NT2/D1 (cell line): ENCODE data around the gene LOX.
A peak's percentile ranks its signal among the peaks of the same experiment; 100 is the strongest.

Experiments used
- DNase-seq: peaks from one replicate; pipeline ENCODE4 v3.0.0-alpha.2; 2011; ENCODE audit warnings: low read depth, low spot score
- H3K27me3 ChIP-seq: 2 replicates; pipeline ENCODE4 v1.6.0; 2011; ENCODE audit warnings: mild to moderate bottlenecking; ENCODE audit not compliant: insufficient read length, insufficient read depth
- H3K36me3 ChIP-seq: 2 replicates; pipeline ENCODE4 v1.6.1; 2011; ENCODE audit warnings: mild to moderate bottlenecking, low read length, mixed read lengths; ENCODE audit not compliant: insufficient read depth, insufficient read length
- H3K4me1 ChIP-seq: 2 replicates; pipeline ENCODE4 v1.5.1; 2011; ENCODE audit not compliant: insufficient read depth, insufficient read length
- H3K4me3 ChIP-seq: 2 replicates; pipeline ENCODE4 v1.5.1; 2011; ENCODE audit warnings: low read depth; ENCODE audit not compliant: insufficient read length
- H3K9ac ChIP-seq: 2 replicates; pipeline ENCODE4 v1.6.0; 2011; ENCODE audit warnings: low read depth; ENCODE audit not compliant: insufficient read length
- H3K9me3 ChIP-seq: 2 replicates; pipeline ENCODE4 v1.5.1; 2011; ENCODE audit warnings: mild to moderate bottlenecking, low read length; ENCODE audit not compliant: insufficient read depth
- SUZ12 ChIP-seq: IDR thresholded peaks from 2 replicates; pipeline ENCODE4 v1.6.1; 2011; ENCODE audit not compliant: insufficient read length, insufficient read depth; ENCODE audit errors: extremely low read depth
- YY1 ChIP-seq: IDR thresholded peaks from 2 replicates; pipeline ENCODE4 v1.6.1; 2011; ENCODE audit not compliant: insufficient read length, insufficient read depth
- ZNF274 ChIP-seq: IDR thresholded peaks from 2 replicates; pipeline ENCODE4 v1.6.1; 2011; ENCODE audit warnings: mild to moderate bottlenecking, low read depth, low read length

Gene LOX

DNA sequence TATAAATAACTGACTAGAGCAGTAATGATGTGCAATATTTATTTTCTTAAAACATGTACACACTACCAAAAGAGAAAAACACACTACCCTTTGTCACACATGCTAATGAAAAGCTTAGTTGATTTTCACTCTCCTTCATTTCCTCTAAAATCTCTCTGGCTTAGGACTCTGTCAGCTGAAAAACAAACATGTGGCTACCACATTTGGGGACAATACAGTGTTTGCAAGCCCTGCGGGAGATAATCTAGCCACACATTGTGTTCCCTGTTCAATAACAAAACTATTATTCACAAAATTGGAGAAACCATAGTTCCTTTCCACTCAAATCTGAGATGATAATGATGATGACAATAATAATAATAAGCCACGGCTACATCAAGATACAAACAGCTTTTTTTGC lies 3.5 kb upstream of the LOX start:
- H3K27me3 ChIP-seq, result peaks cover 30% of the 10 kb centered on the region
- H3K9ac ChIP-seq, result no peak overlapping the region
- H3K36me3 ChIP-seq, result no peaks in the 10 kb centered on the region
- no peaks in the 10 kb centered on the region for H3K9me3 ChIP-seq
- DNase-seq, result no peak
- no peaks in the 10 kb centered on the region for H3K4me1 ChIP-seq
- TF ChIP-seq ZNF274, result no peak
- no peak for TF ChIP-seq SUZ12
- no peak for TF ChIP-seq YY1
- no peak overlapping the region for H3K4me3 ChIP-seq

DNA sequence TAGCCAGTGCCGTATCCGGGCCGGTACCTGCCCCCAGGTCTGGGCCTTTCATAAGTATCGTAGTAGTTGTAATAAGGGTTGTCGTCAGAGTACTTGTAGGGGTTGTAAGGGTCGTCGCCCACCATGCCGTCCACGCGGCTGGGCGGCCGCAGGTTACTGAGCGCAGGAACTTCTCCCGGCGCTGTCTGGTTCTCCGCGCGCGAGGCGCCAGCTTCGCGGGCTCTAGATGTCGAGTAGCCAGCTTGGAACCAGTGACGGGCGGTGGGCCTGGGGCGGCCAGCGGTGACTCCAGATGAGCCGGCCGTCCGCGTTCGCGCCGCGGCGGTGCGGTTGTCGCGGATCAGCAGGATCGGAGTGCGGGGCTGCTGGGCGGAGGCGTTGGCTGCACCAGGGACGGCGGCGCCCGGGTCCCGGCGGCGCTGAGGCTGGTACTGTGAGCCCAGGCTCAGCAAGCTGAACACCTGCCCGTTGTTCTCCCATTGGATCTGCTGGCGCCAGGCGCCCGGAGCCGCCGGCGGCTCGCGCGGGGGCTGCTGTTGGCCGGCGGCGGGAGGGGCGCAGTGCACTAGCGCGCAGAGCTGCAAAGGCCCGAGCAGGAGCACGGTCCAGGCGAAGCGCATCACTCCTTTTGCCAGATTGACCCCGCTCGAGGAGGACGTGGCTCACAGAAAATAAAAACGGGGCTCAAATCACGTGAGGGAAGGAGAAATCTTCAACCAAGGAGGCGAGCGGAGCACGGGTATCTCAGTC lies 518 bp downstream of the LOX start:
- Histone ChIP-seq H3K36me3 (peaks cover 15% of the 10 kb centered on the region), H3K9me3 (no peaks in the 10 kb centered on the region), H3K4me3 (peak overlapping the region; percentile 60), H3K4me1 (no peaks in the 10 kb centered on the region), H3K9ac (peak overlapping the region; percentile 69), H3K27me3 (peaks cover 33% of the 10 kb centered on the region)
- TF ChIP-seq YY1 (no peak), SUZ12 (no peak), ZNF274 (no peak)
- no peak for DNase-seq

GRCh38 chr5:122076669-122077365 lies 1.2 kb downstream of the LOX start:
- Histone ChIP-seq H3K36me3 (peaks cover 15% of the 10 kb centered on the region), H3K9ac (peak overlapping the region; percentile 69), H3K4me1 (no peaks in the 10 kb centered on the region), H3K4me3 (peak overlapping the region; percentile 60), H3K9me3 (no peaks in the 10 kb centered on the region), H3K27me3 (peaks cover 33% of the 10 kb centered on the region)
- TF ChIP-seq SUZ12 (no peak), YY1 (no peak), ZNF274 (no peak)
- DNase-seq, result peak; percentile 44

- no peak for DNase-seq
- Histone ChIP-seq H3K9ac (no peak overlapping the region), H3K4me3 (no peak overlapping the region), H3K9me3 (no peaks in the 10 kb centered on the region), H3K4me1 (no peaks in the 10 kb centered on the region), H3K27me3 (peaks cover 33% of the 10 kb centered on the region), H3K36me3 (peaks cover 15% of the 10 kb centered on the region)
- TF ChIP-seq ZNF274 (no peak), SUZ12 (no peak), YY1 (no peak)
Observed at GRCh38 chr5:122076050-122076461, 2.0 kb downstream of the LOX start.

DNA sequence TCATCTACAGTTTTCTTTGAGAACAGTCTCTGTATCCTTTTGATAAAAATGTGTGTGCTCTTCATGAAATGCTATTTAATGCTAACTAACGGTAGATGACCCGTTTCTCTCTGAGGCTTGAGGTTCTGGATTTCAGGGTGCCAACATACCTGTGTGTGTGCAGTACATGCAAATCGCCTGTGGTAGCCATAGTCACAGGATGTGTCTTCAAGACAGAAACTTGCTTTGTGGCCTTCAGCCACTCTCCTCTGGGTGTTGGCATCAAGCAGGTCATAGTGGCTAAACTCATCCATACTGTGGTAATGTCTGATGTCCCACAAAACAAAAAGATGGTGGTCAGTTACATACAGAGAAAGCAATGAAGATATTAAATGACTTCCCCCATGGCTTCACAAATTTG lies 4.2 kb downstream of the LOX start:
- DNase-seq, result no peak
- Histone ChIP-seq H3K36me3 (peaks cover 19% of the 10 kb centered on the region), H3K9ac (no peak overlapping the region), H3K4me3 (no peak overlapping the region), H3K9me3 (no peaks in the 10 kb centered on the region), H3K4me1 (no peaks in the 10 kb centered on the region), H3K27me3 (peaks cover 26% of the 10 kb centered on the region)
- no peak for TF ChIP-seq YY1
- TF ChIP-seq ZNF274, result no peak
- TF ChIP-seq SUZ12, result no peak

DNA sequence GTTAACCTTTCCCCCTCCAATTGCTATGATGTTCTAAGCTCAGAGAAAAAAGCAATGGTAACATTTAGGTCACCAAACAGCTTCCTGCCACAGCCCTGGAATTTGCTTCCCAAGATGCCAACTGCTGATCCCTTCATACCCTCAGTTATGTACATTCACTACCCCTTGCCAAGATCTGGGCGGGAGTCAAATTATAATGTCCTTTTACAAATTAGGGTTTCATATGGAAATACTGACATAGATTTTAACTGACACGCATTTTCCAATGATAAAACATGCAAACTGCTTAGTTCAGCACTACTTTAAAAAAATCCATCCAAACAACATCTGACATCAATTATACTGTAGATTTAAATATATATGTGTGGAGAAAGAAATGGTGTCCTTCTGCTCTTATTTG lies 5.0 kb downstream of the LOX start:
- peaks cover 18% of the 10 kb centered on the region for H3K27me3 ChIP-seq
- H3K4me1 ChIP-seq, result no peaks in the 10 kb centered on the region
- H3K36me3 ChIP-seq, result peaks cover 19% of the 10 kb centered on the region
- no peaks in the 10 kb centered on the region for H3K9me3 ChIP-seq
- TF ChIP-seq SUZ12, result no peak
- TF ChIP-seq YY1, result no peak
- TF ChIP-seq ZNF274, result no peak
- no peak overlapping the region for H3K4me3 ChIP-seq
- H3K9ac ChIP-seq, result no peak overlapping the region
- DNase-seq, result no peak

- no peak overlapping the region for H3K9ac ChIP-seq
- TF ChIP-seq YY1 (no peak), SUZ12 (no peak), ZNF274 (no peak)
Observed at GRCh38 chr5:122067390-122067789, 10.7 kb downstream of the LOX start.

GRCh38 chr5:122064992-122065391 lies 13.1 kb downstream of the LOX start:
- DNase-seq, result no peak
- Histone ChIP-seq H3K27me3 (no peaks in the 10 kb centered on the region), H3K9me3 (no peaks in the 10 kb centered on the region), H3K4me1 (peaks cover 4% of the 10 kb centered on the region), H3K9ac (no peak overlapping the region), H3K36me3 (peaks cover 9% of the 10 kb centered on the region), H3K4me3 (no peak overlapping the region)
- TF ChIP-seq YY1 (no peak), ZNF274 (no peak), SUZ12 (no peak)

More at GRCh38 chr5:122067390-122067789, 10.7 kb downstream of the LOX start:
- no peak for DNase-seq
- no peaks in the 10 kb centered on the region for H3K27me3 ChIP-seq
- no peak overlapping the region for H3K4me3 ChIP-seq
- H3K4me1 ChIP-seq, result peaks cover 4% of the 10 kb centered on the region
- H3K36me3 ChIP-seq, result peaks cover 9% of the 10 kb centered on the region
- H3K9me3 ChIP-seq, result no peaks in the 10 kb centered on the region
